Measurements from ENCODE around the gene MYO3A.

MYO3A gene, protein sequence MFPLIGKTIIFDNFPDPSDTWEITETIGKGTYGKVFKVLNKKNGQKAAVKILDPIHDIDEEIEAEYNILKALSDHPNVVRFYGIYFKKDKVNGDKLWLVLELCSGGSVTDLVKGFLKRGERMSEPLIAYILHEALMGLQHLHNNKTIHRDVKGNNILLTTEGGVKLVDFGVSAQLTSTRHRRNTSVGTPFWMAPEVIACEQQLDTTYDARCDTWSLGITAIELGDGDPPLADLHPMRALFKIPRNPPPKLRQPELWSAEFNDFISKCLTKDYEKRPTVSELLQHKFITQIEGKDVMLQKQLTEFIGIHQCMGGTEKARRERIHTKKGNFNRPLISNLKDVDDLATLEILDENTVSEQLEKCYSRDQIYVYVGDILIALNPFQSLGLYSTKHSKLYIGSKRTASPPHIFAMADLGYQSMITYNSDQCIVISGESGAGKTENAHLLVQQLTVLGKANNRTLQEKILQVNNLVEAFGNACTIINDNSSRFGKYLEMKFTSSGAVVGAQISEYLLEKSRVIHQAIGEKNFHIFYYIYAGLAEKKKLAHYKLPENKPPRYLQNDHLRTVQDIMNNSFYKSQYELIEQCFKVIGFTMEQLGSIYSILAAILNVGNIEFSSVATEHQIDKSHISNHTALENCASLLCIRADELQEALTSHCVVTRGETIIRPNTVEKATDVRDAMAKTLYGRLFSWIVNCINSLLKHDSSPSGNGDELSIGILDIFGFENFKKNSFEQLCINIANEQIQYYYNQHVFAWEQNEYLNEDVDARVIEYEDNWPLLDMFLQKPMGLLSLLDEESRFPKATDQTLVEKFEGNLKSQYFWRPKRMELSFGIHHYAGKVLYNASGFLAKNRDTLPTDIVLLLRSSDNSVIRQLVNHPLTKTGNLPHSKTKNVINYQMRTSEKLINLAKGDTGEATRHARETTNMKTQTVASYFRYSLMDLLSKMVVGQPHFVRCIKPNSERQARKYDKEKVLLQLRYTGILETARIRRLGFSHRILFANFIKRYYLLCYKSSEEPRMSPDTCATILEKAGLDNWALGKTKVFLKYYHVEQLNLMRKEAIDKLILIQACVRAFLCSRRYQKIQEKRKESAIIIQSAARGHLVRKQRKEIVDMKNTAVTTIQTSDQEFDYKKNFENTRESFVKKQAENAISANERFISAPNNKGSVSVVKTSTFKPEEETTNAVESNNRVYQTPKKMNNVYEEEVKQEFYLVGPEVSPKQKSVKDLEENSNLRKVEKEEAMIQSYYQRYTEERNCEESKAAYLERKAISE (N-terminal part only)

DNA sequence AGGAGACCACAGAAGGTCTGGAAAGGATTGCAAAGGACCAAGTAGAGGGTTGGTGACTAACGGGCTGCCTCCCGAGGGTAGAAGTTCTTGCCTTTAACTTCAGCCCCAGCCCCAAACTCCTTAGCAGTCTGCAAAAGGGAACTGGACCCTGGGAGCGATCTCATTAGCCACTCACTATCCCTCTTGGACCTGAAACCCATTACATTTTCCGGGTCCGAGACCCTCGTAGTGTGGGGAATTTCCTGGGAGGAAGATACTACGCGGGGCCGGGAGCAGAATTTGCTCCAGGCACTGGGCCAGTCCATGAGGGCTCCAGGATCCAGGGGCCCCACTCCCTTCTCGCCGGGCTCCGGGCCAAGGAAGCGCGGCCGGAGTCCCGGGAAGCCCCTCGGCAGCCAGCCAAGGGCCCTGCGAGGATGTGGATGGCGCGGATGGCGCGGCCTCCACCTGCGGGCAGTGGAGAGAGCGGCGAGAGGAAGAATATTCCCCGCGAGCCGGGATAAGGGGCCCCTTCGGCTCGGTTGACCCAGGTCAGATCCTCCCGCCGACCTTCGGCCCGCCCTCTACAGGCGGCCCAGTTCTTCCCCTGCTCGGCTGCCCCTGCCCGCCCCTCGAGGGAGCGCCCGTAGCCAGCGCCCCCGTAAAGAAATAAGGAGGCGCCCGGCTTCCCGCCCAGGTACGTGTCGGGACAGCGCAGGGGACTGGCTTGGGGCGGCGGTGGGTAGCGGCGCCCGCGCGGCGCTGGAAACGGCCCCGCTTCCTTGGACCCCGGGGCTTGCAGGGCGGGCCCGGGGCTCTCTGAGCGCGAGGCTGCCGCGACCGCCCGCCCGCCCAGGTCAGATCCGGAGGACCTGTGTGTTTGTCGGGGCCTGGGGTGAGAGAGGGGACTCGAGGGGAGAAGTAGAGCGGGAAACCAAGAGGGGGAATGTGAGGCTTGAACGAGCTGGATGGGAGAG is at the start of gene MYO3A:
Gene MYO3A (plus strand): TSS at position 577 of the 956 bp plus-strand sequence. CDS start 17,882 bp downstream, outside the sequence.
- no peak for DNase-seq (ENCODE audit: low read depth, low spot score)
- ChIA-PET POLR2A (no interaction called here), CTCF (no interaction called here)
- TF ChIP-seq, protein P1, sequence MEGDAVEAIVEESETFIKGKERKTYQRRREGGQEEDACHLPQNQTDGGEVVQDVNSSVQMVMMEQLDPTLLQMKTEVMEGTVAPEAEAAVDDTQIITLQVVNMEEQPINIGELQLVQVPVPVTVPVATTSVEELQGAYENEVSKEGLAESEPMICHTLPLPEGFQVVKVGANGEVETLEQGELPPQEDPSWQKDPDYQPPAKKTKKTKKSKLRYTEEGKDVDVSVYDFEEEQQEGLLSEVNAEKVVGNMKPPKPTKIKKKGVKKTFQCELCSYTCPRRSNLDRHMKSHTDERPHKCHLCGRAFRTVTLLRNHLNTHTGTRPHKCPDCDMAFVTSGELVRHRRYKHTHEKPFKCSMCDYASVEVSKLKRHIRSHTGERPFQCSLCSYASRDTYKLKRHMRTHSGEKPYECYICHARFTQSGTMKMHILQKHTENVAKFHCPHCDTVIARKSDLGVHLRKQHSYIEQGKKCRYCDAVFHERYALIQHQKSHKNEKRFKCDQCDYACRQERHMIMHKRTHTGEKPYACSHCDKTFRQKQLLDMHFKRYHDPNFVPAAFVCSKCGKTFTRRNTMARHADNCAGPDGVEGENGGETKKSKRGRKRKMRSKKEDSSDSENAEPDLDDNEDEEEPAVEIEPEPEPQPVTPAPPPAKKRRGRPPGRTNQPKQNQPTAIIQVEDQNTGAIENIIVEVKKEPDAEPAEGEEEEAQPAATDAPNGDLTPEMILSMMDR (IDR thresholded peaks at IDR 0.05; ENCODE audit: insufficient read depth, low read length, missing control alignments): no peak
- no peak within 1 kb of the TSS for H3K4me3 ChIP-seq (ENCODE audit: low read depth, low read length)

DNA sequence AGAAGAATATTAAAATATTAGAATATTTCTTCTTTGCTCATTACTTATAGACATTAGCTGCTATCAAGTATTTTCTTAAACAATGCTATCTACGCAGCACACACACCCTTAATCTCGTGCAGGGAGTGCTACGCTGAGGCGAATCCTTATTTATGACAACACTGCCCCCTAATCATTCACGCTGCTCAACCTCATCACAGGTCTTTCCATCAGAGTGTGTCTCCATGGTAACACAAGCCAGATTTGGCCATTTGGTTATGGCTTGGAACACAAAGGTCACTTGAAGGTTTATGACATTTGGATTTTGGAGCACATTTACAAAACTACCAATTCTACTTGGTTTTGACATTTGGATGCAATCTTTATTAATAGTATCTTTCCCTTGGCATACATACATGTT is 45.4 kb upstream of the MYO3A start:
- POLR2A ChIA-PET: no interaction called here
- no peak overlapping the region for H3K4me3 ChIP-seq (ENCODE audit: low read depth, low read length)
- CTCF ChIA-PET: no interaction called here
- TF ChIP-seq, protein P1 (IDR thresholded peaks at IDR 0.05; ENCODE audit: insufficient read depth, low read length, missing control alignments): no peak
- no peak for DNase-seq (ENCODE audit: low read depth, low spot score)

DNA sequence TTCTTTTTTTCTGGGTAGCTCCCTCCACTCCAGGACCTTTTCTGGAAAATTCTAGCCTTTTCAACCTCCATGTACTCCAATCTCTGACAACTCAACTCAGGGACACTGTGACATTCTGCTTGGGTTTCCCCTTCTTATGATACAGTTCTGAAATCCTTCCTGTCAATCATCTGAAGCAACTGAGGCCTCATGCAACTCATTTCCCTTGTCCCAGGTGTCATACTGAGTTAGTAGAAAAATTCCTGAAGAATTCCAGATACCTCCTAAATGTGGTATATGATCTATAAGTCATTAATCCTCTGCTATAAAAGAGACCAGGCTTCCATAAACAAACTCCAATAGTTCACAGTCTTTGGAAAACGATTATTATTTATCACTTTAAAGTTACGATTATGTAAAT is 43.0 kb upstream of the MYO3A start:
- CTCF ChIA-PET: no interaction called here

DNA sequence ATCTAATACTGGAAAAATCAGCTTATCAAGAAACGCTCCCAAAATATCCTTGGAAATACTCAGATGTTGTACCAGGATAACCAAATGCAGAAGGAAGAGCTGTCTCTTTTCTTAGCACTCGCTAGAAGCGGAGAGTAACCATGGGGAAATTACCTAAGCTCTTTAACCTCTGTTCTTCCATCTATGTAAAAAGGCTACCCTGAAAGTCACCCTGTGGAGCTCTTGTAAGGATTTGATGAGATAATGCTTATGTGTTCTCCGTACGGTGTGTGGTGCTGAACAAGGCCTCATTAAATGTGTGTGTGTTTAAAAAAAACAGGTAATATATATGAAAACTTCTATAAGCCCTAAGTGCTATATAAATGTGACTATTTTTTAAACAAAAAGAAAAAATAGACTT is 38.2 kb upstream of the MYO3A start:
- ChIA-PET POLR2A (no interaction called here), CTCF (interaction anchor here (1.7 kb wide), 1 partner anchor 20 kb away, joined by 5 read pairs; no protein-coding TSS in a partner anchor)
- TF ChIP-seq, protein P1 (IDR thresholded peaks at IDR 0.05; ENCODE audit: insufficient read depth, low read length, missing control alignments): no peak
- no peak overlapping the region for H3K4me3 ChIP-seq (ENCODE audit: low read depth, low read length)
- DNase-seq (ENCODE audit: low read depth, low spot score): no peak

More for the DNA sequence above, 43.0 kb upstream of the MYO3A start:
- POLR2A ChIA-PET: no interaction called here
- H3K4me3 ChIP-seq (ENCODE audit: low read depth, low read length): no peak overlapping the region
- DNase-seq (ENCODE audit: low read depth, low spot score): no peak
- TF ChIP-seq, protein P1 (IDR thresholded peaks at IDR 0.05; ENCODE audit: insufficient read depth, low read length, missing control alignments): no peak

DNA sequence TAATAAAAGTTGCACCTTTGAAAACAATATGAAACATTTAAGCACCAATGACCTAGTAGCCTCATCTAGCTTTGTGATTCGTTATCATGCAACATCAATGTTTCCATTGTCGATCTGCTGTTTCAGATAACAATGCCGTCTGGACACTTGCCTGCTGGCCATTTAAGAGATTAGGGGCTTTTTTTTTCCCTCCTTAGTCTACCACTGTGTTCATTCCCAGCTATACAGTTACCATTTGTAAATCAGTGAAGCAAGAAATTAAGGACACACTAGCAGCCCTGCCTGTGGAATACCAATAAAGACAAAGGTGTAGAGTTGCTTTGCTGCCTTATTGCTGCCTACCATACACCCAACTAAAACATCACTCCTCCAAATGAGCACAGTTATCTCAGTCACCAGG is 37.6 kb upstream of the MYO3A start:
- ChIA-PET CTCF (no interaction called here), POLR2A (no interaction called here)
- TF ChIP-seq, protein P1 (IDR thresholded peaks at IDR 0.05; ENCODE audit: insufficient read depth, low read length, missing control alignments): no peak
- DNase-seq (ENCODE audit: low read depth, low spot score): no peak
- H3K4me3 ChIP-seq (ENCODE audit: low read depth, low read length): no peak overlapping the region
